NCI-H774 (cell line): ENCODE results near the gene MINAR1.
A peak's percentile ranks its signal among the peaks of the same experiment; 100 is the strongest.
"Not testable (repeated sequence)": the region's sequence is repeated elsewhere in the genome, so short reads cannot be mapped to it uniquely, and the experiment has no call there.

Experiments used
- DNase-seq: peaks from one replicate; lab custom pipeline; 2025; lab: John Stamatoyannopoulos, UW

MINAR1 gene, protein sequence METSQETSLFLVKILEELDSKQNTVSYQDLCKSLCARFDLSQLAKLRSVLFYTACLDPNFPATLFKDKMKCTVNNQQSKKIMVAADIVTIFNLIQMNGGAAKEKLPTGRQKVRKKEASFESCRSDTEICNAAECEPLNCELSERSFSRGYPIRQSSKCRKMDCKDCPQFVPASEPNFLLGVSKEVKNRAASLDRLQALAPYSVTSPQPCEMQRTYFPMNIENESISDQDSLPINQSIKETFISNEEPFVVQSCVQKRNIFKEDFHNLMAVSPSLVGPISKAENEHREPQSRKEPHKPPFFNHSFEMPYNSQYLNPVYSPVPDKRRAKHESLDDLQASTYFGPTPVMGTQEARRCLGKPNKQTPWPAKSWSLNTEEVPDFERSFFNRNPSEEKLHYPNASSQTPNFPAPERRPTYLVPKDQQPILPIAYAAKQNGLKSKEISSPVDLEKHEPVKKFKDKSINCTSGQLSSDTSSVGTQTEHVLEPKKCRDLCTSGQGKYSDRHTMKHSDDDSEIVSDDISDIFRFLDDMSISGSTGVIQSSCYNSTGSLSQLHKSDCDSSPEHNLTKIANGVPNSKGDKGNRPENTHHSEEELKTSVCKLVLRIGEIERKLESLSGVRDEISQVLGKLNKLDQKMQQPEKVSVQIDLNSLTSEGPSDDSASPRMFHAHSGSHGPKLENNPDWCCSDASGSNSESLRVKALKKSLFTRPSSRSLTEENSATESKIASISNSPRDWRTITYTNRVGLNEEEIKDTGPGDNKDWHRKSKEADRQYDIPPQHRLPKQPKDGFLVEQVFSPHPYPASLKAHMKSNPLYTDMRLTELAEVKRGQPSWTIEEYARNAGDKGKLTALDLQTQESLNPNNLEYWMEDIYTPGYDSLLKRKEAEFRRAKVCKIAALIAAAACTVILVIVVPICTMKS

DNA sequence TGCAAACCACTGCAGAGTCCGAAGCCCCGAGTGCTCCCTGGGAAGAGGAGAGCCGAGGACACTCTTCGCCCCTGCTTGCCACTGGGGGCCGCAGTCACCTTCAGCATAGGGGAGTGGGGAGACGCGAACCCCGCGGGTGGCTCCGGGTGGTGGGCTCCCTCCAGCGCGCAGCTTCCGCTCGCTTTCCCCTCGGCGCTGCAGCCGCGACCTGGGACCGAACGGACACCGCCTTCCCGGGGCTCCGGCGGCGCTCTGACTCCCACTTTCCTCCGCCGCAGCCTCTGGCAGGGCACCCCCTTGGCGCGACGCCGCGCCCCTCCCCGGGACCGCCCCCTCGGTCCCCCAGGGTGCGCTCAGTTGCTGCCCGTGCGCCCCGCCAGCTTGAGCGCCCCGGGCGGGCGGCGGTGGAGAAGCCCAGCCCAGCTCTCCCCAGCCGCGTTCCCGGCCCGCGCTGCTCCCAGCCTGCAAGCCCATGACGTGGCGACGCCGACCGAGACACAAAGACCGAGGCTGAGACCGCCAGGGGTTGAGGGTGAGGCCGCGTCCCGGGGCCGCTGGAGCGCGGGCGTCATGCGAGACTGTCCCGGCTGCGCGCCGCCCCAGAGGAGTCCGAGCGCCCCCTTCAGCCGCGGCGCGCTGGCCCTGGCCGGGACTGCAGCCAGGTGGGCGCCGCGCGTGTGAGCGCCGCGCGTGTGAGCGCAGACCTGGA, at the start of gene MINAR1:
MINAR1 (plus strand) TSS at position 701 of the 709 bp plus-strand sequence. CDS start 23,812 bp downstream, outside the sequence.
- DNase-seq: peak; percentile 21

DNA sequence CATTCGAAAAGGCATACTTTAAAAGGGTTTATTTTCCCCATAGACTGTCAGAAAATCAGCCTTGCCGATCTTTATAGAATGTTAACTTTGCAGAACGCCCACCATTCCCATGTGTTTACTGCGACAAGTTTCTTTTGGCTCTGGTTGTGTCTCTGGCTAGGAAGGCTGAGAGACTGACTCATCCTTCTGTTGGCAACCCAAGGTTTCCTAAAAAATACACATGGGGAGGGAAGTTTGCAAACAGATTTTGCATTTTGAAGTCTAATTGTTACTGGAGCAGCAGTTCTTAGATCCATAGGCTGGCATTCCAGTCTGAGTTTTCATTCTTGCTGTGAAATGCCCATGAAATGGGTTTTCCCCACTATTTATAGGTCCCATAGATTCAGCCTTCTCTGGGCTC, 37.9 kb upstream of the MINAR1 start:
- no peak for DNase-seq

DNA sequence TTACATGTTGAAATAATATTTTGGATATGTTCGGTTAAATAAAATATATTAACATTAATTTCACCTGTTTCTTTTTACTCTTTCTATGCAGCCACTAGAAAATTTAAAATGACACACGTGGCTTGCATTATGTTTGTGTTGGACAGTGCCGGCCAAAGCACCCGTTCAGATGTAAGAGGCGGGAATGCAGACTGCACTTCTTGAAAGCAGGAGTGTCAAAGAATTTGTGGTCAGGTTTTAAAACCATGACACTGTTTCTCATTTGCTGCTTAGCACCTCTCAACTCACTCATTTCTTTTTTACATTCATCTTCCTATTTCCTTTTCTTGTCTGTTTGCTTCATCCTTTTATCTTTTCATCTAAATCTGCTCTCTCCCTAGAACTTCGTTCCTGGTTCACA, 35.3 kb upstream of the MINAR1 start:
- no peak for DNase-seq

GRCh38 chr15:79397269-79397910, 34.7 kb upstream of the MINAR1 start:
- DNase-seq: no peak

GRCh38 chr15:79399606-79400005, 32.5 kb upstream of the MINAR1 start:
- DNase-seq: no peak

DNA sequence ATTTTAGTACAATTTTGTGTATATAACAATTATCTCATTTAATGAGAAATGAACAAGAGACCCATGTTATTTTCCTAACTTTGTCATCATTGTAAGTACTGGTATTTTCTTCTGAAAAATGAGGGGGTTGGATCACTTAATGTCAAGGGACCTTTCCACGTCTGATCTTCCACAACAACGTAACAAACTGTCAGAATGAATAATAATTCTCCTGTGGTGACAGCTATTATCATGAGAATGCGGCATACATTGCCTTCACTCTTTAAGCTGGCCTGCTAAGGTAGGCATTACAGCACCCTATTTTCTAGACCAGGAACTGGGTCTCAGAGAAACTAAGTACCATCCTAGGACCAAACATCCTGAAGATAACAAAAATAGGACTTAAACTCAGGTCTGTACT, 31.5 kb upstream of the MINAR1 start:
- DNase-seq: no peak

GRCh38 chr15:79401301-79401700, 30.8 kb upstream of the MINAR1 start:
- no peak for DNase-seq

DNA sequence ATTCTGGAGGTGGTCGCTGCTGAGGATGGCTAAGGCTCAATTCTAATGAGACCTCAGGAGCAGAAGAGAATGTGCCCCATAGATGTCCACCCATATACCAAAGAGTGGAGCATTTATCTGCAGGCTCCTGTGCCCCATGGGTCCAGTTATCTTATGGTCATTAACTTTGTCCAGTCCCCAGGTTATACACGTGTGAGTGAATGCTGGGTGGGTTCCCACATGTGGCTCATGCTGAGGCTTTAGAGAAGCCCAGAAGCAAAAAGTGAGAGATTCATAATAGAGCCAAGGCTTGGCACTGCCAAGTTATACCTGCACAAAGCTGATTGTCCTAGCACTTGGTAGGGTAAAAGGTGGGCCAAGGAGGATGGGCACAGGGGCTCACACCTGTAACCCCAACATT, 30.0 kb upstream of the MINAR1 start:
- no peak for DNase-seq

GRCh38 chr15:79403501-79403900, 28.6 kb upstream of the MINAR1 start:
- DNase-seq: no peak

DNA sequence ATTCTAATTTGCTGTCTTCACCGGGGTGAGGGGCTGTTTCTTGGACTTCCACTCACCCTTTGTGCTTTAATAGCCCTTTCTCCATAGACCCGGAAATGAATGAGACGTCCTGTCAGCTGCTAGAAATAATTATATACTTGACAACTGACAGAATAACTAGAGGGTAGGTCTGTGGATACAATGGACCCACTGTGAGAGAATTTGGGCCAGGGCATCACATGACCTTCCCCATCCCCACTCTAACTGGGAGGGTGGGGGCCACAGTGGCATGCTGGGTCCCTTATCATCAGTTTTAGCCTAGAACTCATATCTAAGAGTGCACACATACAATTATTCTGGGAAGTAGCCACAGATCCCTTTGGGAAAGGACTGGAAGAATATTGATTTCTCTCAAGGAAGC, 25.9 kb upstream of the MINAR1 start:
- DNase-seq: no peak

GRCh38 chr15:79408041-79408440, 24.1 kb upstream of the MINAR1 start:
- DNase-seq: no peak

DNA sequence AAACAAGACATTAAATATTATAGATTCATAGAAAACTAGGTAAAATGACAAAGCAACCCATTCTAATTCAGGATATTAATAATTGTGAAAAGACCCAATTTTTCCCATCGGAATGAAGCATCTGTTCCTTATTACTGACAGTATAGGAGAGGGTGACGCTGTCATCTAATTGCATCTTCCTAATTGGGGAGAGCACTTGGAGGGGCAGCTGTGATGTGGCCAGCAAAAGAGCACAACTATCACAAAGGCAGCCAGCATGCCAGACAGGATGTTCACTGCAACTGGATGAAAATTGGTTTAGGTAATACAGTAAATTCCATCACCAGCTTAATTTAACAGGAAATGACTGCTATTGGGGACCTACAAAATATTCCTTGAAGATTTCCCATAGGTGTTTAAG, 21.9 kb upstream of the MINAR1 start:
- DNase-seq: no peak

GRCh38 chr15:79412010-79412409, 20.1 kb upstream of the MINAR1 start:
- no peak for DNase-seq

- DNase-seq: no peak
Measured at GRCh38 chr15:79412429-79412828, 19.7 kb upstream of the MINAR1 start.

DNA sequence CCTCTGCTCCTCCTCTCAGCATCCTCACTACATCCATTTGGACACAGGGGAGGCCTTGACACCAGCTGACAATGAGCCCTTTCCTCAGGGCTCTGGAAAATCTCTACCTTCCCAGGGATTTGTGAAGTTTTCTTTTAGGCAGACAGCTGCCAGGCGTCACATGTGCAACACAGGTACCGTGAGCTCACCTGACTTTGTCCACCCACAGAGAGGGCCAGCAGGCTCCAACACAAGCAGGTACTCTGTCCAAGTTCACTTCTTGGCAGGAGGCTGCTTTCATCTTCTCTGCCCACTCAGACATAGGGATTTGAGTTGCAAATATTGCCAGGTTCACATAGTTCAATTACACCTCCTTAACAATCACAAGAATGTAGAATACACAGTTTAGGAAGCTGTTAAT, 15.3 kb upstream of the MINAR1 start:
- no peak for DNase-seq

DNA sequence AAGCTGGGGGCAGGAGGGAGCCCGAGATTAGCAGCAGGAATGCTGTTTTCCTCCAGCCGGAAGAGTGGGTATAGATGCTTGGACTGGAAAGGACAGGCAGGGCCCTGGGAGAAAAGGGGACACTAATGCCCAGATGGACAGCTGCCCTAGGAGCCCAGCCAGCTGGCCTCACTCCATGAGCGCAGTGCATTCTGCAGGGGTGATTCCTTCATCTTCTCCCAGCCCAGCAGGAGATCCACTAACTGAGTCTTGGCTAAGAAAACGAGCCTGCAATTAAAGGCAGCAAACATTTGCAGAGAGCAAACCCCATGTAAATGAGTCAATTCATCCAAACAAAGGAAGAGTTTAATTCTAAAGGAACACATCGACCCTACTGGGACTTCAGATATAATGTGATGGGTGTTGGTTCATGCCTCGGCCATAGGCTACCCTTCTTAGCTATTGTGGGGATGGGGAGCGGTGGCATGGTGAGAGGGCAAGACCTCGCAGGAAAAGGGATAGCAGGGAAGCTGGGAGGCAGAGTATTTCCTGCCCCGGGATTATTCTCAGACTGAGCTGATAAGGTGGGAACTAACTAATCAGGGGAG, 13.3 kb upstream of the MINAR1 start:
- DNase-seq: no peak

DNA sequence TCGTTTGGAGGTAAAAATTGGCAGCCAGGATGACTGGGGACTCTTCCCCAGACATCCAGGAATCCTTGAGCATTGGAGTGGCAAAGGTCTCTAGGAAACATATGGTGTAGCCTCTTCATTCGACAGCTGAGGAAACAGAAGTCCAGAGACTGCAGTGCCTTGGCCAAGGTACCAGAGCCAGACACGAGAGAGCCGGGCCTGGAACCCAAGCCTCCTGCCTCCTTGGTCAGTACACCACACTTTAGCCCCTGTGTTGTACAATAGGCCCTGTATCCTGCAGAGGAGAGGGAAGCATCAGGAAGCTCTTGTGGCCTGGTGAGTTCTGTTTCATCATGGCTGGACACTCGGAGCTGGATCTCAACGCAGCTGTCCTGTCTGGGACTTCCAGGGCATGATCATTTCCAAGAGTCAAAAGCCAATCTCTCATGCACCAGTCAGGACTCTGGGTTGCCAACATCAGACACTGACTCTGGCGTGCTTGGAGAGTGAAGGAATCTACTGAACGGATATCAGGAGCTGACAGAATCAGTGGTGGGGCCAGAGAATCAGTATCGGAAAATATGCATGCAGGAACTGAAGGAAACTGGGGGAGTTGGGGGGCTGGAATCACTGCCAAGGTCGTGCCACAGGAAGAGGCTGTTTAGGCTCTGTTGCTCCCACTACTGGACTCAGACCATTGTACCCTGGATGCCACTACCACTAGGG, 6.4 kb upstream of the MINAR1 start:
- no peak for DNase-seq

DNA sequence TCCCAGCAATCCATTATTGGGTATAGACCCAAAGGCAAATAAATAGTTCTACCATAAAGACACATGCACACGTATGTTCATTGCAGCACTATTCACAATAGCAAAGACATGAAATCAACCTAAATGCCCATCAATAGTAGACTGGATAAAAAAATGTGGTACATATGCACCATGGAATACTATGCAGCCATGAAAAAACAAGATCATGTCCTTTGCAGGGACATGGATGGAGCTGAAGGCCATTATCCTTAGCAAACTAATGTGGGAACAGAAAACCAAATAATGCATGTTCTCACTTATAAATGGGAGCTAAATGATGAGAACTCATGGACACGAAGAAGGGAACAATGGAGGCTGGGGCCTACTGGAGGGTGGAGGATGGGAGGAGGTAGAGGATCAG, 5.2 kb upstream of the MINAR1 start:
- not testable (repeated sequence) for DNase-seq

DNA sequence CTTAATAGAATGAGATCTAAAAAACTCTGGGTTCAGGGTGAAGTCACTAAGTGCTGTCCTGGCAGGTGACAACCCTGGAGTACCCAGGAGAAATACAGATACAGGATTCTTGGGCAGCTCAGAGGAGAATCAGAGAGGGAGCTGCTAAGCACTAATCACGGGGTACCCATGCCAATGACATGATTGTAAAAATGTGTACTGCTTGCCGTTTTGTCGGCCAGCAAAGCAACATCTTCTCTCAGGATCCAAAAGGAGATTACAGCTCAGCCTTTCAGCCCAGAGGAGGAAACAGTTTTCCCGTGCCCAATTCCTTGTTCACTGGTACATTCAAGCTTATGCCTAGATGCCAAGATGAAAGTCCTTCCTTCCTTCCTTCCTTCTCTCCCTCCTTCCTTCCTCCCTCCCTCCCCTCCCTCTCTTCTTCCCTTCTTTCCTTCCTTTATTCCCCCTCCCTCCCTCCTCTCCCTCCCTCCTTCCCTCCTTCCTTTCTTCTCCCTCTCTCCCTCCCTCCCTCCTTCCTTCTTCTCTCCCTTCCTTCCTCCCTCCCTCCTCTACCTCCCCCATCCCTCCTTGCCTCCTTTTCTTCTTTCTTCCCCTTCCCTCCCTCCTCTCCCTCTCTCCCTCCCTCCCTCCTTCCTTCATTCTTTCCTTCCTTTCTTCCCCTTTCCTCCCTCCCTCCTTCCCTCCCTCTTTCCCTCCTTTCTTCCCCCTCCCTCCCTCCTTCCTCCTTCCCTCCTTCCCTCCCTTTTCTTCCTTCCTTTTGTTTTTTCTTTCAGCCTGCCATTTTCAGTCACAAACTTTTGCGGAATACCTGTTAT, 4.1 kb upstream of the MINAR1 start:
- no peak for DNase-seq
